ENCODE measurements around the gene COPZ2.

GRCh38 chr17:47982645-47983390, 54.8 kb downstream of the COPZ2 start:
- no peak for TF ChIP-seq EZH2 (IDR thresholded peaks at IDR 0.05; ENCODE audit: borderline replicate concordance, insufficient read depth, low read depth, low read length, poor library complexity, severe bottlenecking)
- TF ChIP-seq CTCF (IDR thresholded peaks at IDR 0.05): no peak
